Neutrophil (primary cell): ENCODE data around the gene UBXN10.
"Not testable (repeated sequence)": the region's sequence is repeated elsewhere in the genome, so short reads cannot be mapped to it uniquely, and the experiment has no call there.

ENCODE experiments used
- H3K27ac ChIP-seq: fragments of 200-600 bp; sonication (generic); 2 replicates; pipeline ENCODE4 v1.5.1; 2016; ENCODE audit warnings: mild to moderate bottlenecking, moderate library complexity
- H3K27me3 ChIP-seq: fragments of 200-600 bp; sonication (generic); 2 replicates; pipeline ENCODE4 v1.6.0; 2016; ENCODE audit warnings: mild to moderate bottlenecking
- H3K36me3 ChIP-seq: fragments of 200-600 bp; sonication (generic); 2 replicates; pipeline ENCODE4 v1.5.1; 2017
- H3K4me1 ChIP-seq, 2 experiments: fragments of 200-600 bp in 1 of 2; sonication (generic) in 1 of 2; 1 replicate in 1 of 2; 2 replicates in 1 of 2; pipeline versions ENCODE4 v1.5.1 to v1.6.1; 2013 to 2016; ENCODE audit warnings: low read depth in 1 of 2, low read length in 1 of 2, mild to moderate bottlenecking in 1 of 2, moderate library complexity in 1 of 2; ENCODE audit not compliant: control insufficient read depth in 1 of 2, insufficient read depth in 1 of 2
- H3K4me3 ChIP-seq, 2 experiments: fragments of 200-600 bp in 1 of 2; sonication (generic) in 1 of 2; 1 replicate in 1 of 2; 2 replicates in 1 of 2; pipeline ENCODE4 v1.5.1; 2013 to 2016; ENCODE audit warnings: low read depth in 1 of 2, low read length in 1 of 2, mild to moderate bottlenecking in 1 of 2, moderate library complexity in 1 of 2
- H3K9me3 ChIP-seq: fragments of 200-600 bp; sonication (generic); 2 replicates; pipeline ENCODE4 v1.5.1; 2016
- CTCF ChIP-seq: fragments of 200-600 bp; sonication (generic); IDR thresholded peaks from 2 replicates; pipeline ENCODE4 v1.5.1; 2016; ENCODE audit warnings: antibody characterized with exemption

The UBXN10 gene

DNA sequence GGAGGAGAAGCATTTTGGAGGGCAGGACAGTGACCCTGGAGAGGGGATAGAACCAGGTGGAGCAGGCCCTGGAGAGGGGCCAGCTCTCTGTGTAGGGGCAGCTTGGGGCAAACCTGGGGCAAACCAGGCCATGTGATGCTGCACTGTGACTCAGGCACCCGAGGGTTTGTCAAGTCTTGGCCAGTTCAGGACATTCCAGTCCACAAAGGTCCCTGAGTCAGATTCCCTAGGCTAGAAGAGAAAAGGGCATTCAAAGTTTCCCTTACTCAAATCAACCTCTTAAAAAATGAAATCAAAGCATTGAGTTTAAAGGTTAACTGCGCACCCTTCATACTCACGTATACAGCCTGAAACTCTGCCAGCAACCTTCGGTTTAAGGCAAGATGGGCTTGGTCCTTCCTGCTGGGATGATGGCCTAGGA lies 25.6 kb downstream of the UBXN10 start:
- Histone ChIP-seq H3K4me1 (no peaks in the 10 kb centered on the region), H3K36me3 (no peaks in the 10 kb centered on the region), H3K4me3 (no peak overlapping the region), H3K27ac (no peak overlapping the region), H3K27me3 (peaks cover 73% of the 10 kb centered on the region), H3K9me3 (no peaks in the 10 kb centered on the region)
- TF ChIP-seq CTCF, result no peak

- Histone ChIP-seq H3K9me3 (no peaks in the 10 kb centered on the region), H3K27me3 (peaks cover 76% of the 10 kb centered on the region), H3K4me3 (no peak overlapping the region), H3K36me3 (no peaks in the 10 kb centered on the region), H3K27ac (no peak overlapping the region), H3K4me1 (no peaks in the 10 kb centered on the region)
- no peak for TF ChIP-seq CTCF
Observed at GRCh38 chr1:20212085-20212684, 26.3 kb downstream of the UBXN10 start.

DNA sequence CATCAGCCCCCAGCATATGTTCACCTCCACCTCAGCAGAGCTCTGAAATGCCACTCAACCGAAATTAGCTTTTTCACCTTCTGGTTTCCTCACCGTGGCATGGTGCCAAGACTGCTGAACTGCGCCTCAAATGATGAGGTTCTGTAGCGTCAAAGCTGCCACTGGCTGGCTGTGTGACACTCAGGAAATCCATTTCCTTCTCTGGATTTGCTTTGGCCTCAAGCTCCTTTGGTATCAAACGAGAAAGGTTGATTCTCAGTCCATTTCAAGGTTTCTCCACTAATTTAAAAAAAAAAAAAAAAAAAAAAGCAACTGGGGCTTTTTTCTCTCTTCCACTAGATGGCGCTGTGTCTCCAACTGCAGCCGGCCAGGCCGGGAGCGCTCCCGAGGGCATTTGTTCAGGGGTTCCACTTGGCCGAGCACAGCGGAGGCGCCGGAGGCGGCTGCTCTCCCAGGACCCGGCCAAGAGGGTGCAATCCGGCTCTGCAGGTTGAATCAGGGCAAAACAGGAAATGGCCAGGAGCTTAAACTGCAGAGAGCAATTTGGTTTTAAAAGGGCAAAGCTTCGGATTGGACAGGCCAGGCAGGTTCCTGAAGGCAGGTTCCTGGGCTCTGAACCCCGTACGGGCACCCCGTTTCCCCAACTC lies 26.9 kb downstream of the UBXN10 start:
- no peak overlapping the region for H3K27ac ChIP-seq
- H3K9me3 ChIP-seq, result no peaks in the 10 kb centered on the region
- no peak for TF ChIP-seq CTCF
- no peaks in the 10 kb centered on the region for H3K36me3 ChIP-seq
- H3K4me3 ChIP-seq, result no peak overlapping the region
- H3K27me3 ChIP-seq, result peaks cover 82% of the 10 kb centered on the region
- H3K4me1 ChIP-seq, result no peaks in the 10 kb centered on the region

- no peak for TF ChIP-seq CTCF
- Histone ChIP-seq H3K4me3 (no peak overlapping the region), H3K36me3 (no peaks in the 10 kb centered on the region), H3K27ac (no peak overlapping the region), H3K9me3 (no peaks in the 10 kb centered on the region), H3K27me3 (peaks cover 89% of the 10 kb centered on the region), H3K4me1 (no peaks in the 10 kb centered on the region)
Observed at GRCh38 chr1:20215716-20216115, 29.8 kb downstream of the UBXN10 start.

DNA sequence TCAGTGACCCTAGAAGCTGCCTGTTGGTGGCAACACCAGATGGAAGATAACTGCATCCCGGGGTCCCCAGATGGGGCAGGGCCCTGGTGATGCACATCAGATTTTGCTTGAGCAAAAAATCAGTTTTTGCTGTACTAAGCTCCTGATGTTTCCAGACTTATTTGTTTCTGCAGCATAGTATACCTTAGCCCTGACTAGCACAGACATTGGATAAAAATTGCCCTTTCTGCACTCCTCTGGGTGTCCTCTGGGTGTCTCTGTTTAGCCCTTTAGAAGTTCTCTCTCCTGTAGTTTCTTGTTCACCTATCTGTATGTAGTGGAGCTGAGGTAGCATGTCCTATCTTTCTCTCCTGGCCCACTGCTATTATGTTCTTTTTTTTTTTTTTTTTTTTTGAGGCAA lies 30.7 kb downstream of the UBXN10 start:
- Histone ChIP-seq H3K27me3 (peaks cover 89% of the 10 kb centered on the region), H3K27ac (no peak overlapping the region), H3K4me1 (no peaks in the 10 kb centered on the region), H3K9me3 (no peaks in the 10 kb centered on the region), H3K4me3 (no peak overlapping the region), H3K36me3 (no peaks in the 10 kb centered on the region)
- TF ChIP-seq CTCF, result no peak

- H3K4me3 ChIP-seq, H3K4me1 ChIP-seq, H3K27ac ChIP-seq, H3K36me3 ChIP-seq, H3K9me3 ChIP-seq: not testable (repeated sequence)
- peaks cover 89% of the 10 kb centered on the region for H3K27me3 ChIP-seq
Observed at GRCh38 chr1:20219053-20219452, 33.2 kb downstream of the UBXN10 start.
